HepG2 (cell line): ENCODE results near the gene MFRP. TPM values are rescaled to one million over a fixed set of nuclear protein-coding genes. Genes with fewer than 3 reads are reported as not detected.

Experiments used
- AGO2 ChIP-seq: fragments of 200-400 bp; formaldehyde crosslinking; optimal IDR thresholded peaks from 2 replicates; pipeline ENCODE3; 2017; ENCODE audit warnings: mild to moderate bottlenecking, low read depth, low read length, moderate library complexity
- CREB1 ChIP-seq, 2 experiments: fragments of 450-650 bp in 1 of 2; IDR thresholded peaks; 2 replicates each; pipeline ENCODE4 v1.6.1; 2016 to 2017; ENCODE audit warnings: control low read depth in 1 of 2, mild to moderate bottlenecking in 1 of 2, missing compliant biosample characterization in 1 of 2, missing genetic modification characterization in 1 of 2
- ESRRA ChIP-seq: sonication (generic); formaldehyde crosslinking; IDR thresholded peaks from 2 replicates; pipeline ENCODE4 v1.5.1; 2020; ENCODE audit warnings: mild to moderate bottlenecking, low read depth, missing genetic modification reagents
- GATA4 ChIP-seq: sonication (generic); IDR thresholded peaks from 2 replicates; pipeline ENCODE4 v1.6.1; 2016; ENCODE audit warnings: antibody characterized with exemption, low read depth, borderline replicate concordance
- HINFP ChIP-seq: sonication (generic); formaldehyde crosslinking; IDR thresholded peaks from 2 replicates; pipeline ENCODE4 v1.4.0; 2020; ENCODE audit warnings: low read depth, mild to moderate bottlenecking, missing genetic modification reagents
- HOXA9 ChIP-seq: sonication (generic); formaldehyde crosslinking; IDR thresholded peaks from 2 replicates; pipeline ENCODE4 v1.8.1; 2022; ENCODE audit warnings: missing genetic modification reagents, mild to moderate bottlenecking, moderate library complexity, borderline replicate concordance
- MLLT10 ChIP-seq: sonication (generic); formaldehyde crosslinking; IDR thresholded peaks from 2 replicates; pipeline ENCODE4 v1.4.0; 2020; ENCODE audit warnings: missing genetic modification reagents
- PBX2 ChIP-seq: IDR thresholded peaks from 2 replicates; pipeline ENCODE4 v1.6.1; 2016; ENCODE audit warnings: control low read depth
- PRDM10 ChIP-seq: sonication (generic); formaldehyde crosslinking; IDR thresholded peaks from 2 replicates; pipeline ENCODE4 v1.4.0; 2020; ENCODE audit warnings: low read depth, missing genetic modification reagents
- TAF15 ChIP-seq: fragments of 200-400 bp; formaldehyde crosslinking; IDR thresholded peaks from one replicate; pipeline ENCODE4 v1.6.1; 2018; ENCODE audit warnings: mild to moderate bottlenecking, low read depth, low read length; ENCODE audit not compliant: poor library complexity, severe bottlenecking
- TMF1 ChIP-seq: sonication (generic); formaldehyde crosslinking; IDR thresholded peaks from 2 replicates; pipeline ENCODE4 v1.8.1; 2022; ENCODE audit warnings: low read depth, missing genetic modification reagents
- ZBTB3 ChIP-seq: sonication (generic); formaldehyde crosslinking; IDR thresholded peaks from 2 replicates; pipeline ENCODE4 v1.4.0; 2020; ENCODE audit warnings: low read depth, mild to moderate bottlenecking, moderate library complexity, missing genetic modification reagents, borderline replicate concordance
- ZBTB4 ChIP-seq: sonication (generic); formaldehyde crosslinking; IDR thresholded peaks from 2 replicates; pipeline ENCODE4 v1.4.0; 2020; ENCODE audit warnings: missing genetic modification reagents, mild to moderate bottlenecking, borderline replicate concordance
- ZNF468 ChIP-seq: sonication (generic); formaldehyde crosslinking; IDR thresholded peaks from 2 replicates; pipeline ENCODE4 v1.8.0; 2022; ENCODE audit warnings: mild to moderate bottlenecking, moderate library complexity, missing genetic modification reagents
- ZNF589 ChIP-seq: sonication (generic); formaldehyde crosslinking; conservative IDR thresholded peaks from 2 replicates; pipeline ENCODE4 v1.8.0; 2022; ENCODE audit warnings: mild to moderate bottlenecking, moderate library complexity, missing genetic modification reagents
- ZNF75D ChIP-seq: sonication (generic); formaldehyde crosslinking; IDR thresholded peaks from 2 replicates; pipeline ENCODE4 v1.8.1; 2023; ENCODE audit warnings: missing genetic modification reagents, mild to moderate bottlenecking, borderline replicate concordance
- ZNF761 ChIP-seq: sonication (generic); formaldehyde crosslinking; conservative IDR thresholded peaks from 2 replicates; pipeline ENCODE4 v1.4.0; 2020; ENCODE audit warnings: mild to moderate bottlenecking, missing genetic modification reagents
- ZSCAN20 ChIP-seq: sonication (generic); formaldehyde crosslinking; IDR thresholded peaks from 2 replicates; pipeline ENCODE4 v1.4.0; 2020; ENCODE audit warnings: missing genetic modification reagents, mild to moderate bottlenecking, borderline replicate concordance
- ZSCAN25 ChIP-seq: sonication (generic); formaldehyde crosslinking; IDR thresholded peaks from 2 replicates; pipeline ENCODE4 v1.8.0; 2022; ENCODE audit warnings: mild to moderate bottlenecking, missing genetic modification reagents
- polyA plus RNA-seq, 8 experiments: library from polyadenylated mRNA; depleted of rRNA in 3 of 8; stranded (reverse) in 7 of 8; unstranded in 1 of 8; fragments of >200 nt; fragmentation: Illumina TruSeq in 4 of 8; extraction: Trizol in 4 of 8; gene quantifications; 2 replicates each; pipeline versions ENCODE4 v1.2.1 to v1.2.3, GENCODE V29; 2011 to 2016; ENCODE audit warnings: low read depth in 4 of 8, missing spikeins in 1 of 8, mixed read lengths in 1 of 8; ENCODE audit not compliant: insufficient read depth in 1 of 8
- total RNA-seq, 5 experiments: library from RNA; depleted of rRNA; stranded (reverse); fragments of >200 nt; fragmentation: Illumina TruSeq; extraction: Trizol; gene quantifications; 2 replicates each; pipeline ENCODE4 v1.2.3, GENCODE V29; 2016; ENCODE audit warnings: low read depth in 1 of 5

The MFRP gene
- total and polyA plus RNA-seq, 2 of the 13 experiments (the other 11 are each of a cell fraction or from before 2014, with no cell fraction given), result not detected

- TF ChIP-seq HINFP (CRISPR knock-in tag), result no peak
- TF ChIP-seq ZNF468, result no peak
- 0 out of 2 replicates have a peak, but pooled peaks have one; percentile 27 for TF ChIP-seq ESRRA
- no peak for TF ChIP-seq GATA4
- TF ChIP-seq ZBTB3 (CRISPR knock-in tag), result no peak
- TF ChIP-seq ZBTB4 (CRISPR knock-in tag), result peak; percentile 91
- TF ChIP-seq HOXA9 (CRISPR knock-in tag), result peak; percentile 38; the same call in 1 of the 2 replicates
- no peak for TF ChIP-seq TMF1
- no peak for TF ChIP-seq ZSCAN20
- no peak for TF ChIP-seq ZNF75D (CRISPR knock-in tag)
- no peak for TF ChIP-seq ZSCAN25 (CRISPR knock-in tag)
- TF ChIP-seq ZNF589 (CRISPR knock-in tag), result 0 out of 2 replicates have a peak, but pooled peaks have one; percentile 33
- no peak for TF ChIP-seq TAF15
- peak; percentile 37 for TF ChIP-seq AGO2
- no peak for TF ChIP-seq MLLT10 (CRISPR knock-in tag)
- TF ChIP-seq PRDM10, result peak; percentile 76; the same call in 1 of the 2 replicates
- no peak for TF ChIP-seq PBX2 (CRISPR knock-in tag)
- TF ChIP-seq ZNF761, result no peak
- TF ChIP-seq CREB1 (IDR thresholded peaks at IDR 0.05), result no peak
- no peak for TF ChIP-seq CREB1 (CRISPR knock-in tag; IDR thresholded peaks at IDR 0.05)
These were observed 29.8 kb upstream of the MFRP start (continued) for GRCh38 chr11:119376197-119376847.
